Measurements from ENCODE around the gene TLNRD1. TPM values are rescaled to one million over a fixed set of nuclear protein-coding genes. Genes with fewer than 3 reads are reported as not detected.

TLNRD1 gene
- total and polyA plus RNA-seq, 12 donors, result 4.3 to 19.4 (median 6.3) TPM

- peaks cover 0 to 8% (median 0%) of the 10 kb centered on the region in 11 donors for H3K9me3 ChIP-seq
- TF ChIP-seq, protein P1, sequence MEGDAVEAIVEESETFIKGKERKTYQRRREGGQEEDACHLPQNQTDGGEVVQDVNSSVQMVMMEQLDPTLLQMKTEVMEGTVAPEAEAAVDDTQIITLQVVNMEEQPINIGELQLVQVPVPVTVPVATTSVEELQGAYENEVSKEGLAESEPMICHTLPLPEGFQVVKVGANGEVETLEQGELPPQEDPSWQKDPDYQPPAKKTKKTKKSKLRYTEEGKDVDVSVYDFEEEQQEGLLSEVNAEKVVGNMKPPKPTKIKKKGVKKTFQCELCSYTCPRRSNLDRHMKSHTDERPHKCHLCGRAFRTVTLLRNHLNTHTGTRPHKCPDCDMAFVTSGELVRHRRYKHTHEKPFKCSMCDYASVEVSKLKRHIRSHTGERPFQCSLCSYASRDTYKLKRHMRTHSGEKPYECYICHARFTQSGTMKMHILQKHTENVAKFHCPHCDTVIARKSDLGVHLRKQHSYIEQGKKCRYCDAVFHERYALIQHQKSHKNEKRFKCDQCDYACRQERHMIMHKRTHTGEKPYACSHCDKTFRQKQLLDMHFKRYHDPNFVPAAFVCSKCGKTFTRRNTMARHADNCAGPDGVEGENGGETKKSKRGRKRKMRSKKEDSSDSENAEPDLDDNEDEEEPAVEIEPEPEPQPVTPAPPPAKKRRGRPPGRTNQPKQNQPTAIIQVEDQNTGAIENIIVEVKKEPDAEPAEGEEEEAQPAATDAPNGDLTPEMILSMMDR (IDR thresholded peaks at IDR 0.05), result no peak
- intact Hi-C loops (cut with DNase I), result no loop called here
- no peak overlapping the region for H3K27ac ChIP-seq
- no peak for DNase-seq
- H3K4me3 ChIP-seq, result no peak overlapping the region
- peaks cover 0 to 8% (median 0%) of the 10 kb centered on the region in 9 donors for H3K4me1 ChIP-seq
- ATAC-seq, result no peak
- no peaks in the 10 kb centered on the region for H3K27me3 ChIP-seq
- 75 to 79% methylated on average over 4 of the region's 4 CpGs for WGBS, 2 donors
- no peaks in the 10 kb centered on the region for H3K36me3 ChIP-seq
Observed at GRCh38 chr15:81050805-81051204, 50.1 kb downstream of the TLNRD1 start.

DNA sequence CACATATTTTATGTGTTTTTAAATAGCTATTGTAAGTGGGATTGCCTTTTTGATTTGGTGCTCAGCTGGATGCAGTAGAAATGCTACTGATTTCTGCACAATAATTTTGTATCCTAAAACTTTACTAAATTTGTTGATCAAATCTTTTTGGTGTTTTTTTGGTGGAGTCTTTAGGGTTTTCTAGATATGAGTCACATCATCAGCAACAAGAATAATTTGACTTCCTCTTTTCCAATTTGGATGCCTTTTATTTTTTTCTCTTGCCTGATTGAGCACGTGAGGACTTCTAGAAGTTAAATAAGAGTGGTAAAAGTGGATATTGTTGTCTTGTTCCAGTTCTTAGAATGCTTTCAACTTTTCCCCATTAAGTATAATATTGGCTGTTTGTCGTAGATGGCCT lies 51.3 kb downstream of the TLNRD1 start:
- intact Hi-C loops (cut with DNase I), result no loop called here
- no peaks in the 10 kb centered on the region for H3K9me3 ChIP-seq

DNA sequence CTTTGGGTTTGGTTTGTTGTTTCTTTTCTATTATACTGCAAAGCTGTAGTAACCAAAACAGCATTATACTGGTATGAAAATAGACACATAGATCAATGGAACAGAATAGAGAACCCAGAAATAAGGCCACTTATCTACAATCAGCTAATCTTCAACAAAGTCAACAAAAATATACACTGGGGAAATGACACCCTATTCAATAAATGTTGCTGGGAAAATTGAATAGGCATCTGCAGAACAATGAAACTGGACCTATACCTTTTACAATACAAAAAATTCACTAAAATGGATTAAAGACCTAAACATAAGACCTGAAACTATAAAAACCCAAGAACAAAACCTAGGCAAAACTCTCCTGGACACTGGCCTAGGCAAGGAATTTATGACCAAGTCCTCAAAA lies 52.9 kb downstream of the TLNRD1 start:
- ATAC-seq (no peak), DNase-seq (no peak)
- TF ChIP-seq, protein P1 (IDR thresholded peaks at IDR 0.05), result no peak
- H3K27me3 ChIP-seq, result no peaks in the 10 kb centered on the region
- intact Hi-C loops (cut with DNase I), result no loop called here
- peaks cover 0 to 19% (median 0%) of the 10 kb centered on the region in 9 donors for H3K4me1 ChIP-seq
- H3K9me3 ChIP-seq, result peaks cover 0 to 13% (median 6%) of the 10 kb centered on the region in 11 donors
- H3K27ac ChIP-seq, result no peak overlapping the region
- H3K36me3 ChIP-seq, result no peaks in the 10 kb centered on the region
- no peak overlapping the region for H3K4me3 ChIP-seq

More for the DNA sequence above, 51.3 kb downstream of the TLNRD1 start:
- ATAC-seq (no peak), DNase-seq (no peak)
- H3K27ac ChIP-seq, result no peak overlapping the region
- H3K4me3 ChIP-seq, result no peak overlapping the region
- H3K27me3 ChIP-seq, result no peaks in the 10 kb centered on the region
- H3K36me3 ChIP-seq, result no peaks in the 10 kb centered on the region
- TF ChIP-seq, protein P1 (IDR thresholded peaks at IDR 0.05), result no peak
- peaks cover 0 to 19% (median 0%) of the 10 kb centered on the region in 9 donors for H3K4me1 ChIP-seq
- WGBS, 2 donors, result 83 to 86% methylated on average over 2 of the region's 2 CpGs

- Histone ChIP-seq H3K4me3 (no peak overlapping the region), H3K9me3 (peaks cover 0 to 13% (median 6%) of the 10 kb centered on the region in 11 donors), H3K4me1 (peaks cover 0 to 19% (median 0%) of the 10 kb centered on the region in 9 donors), H3K27me3 (no peaks in the 10 kb centered on the region), H3K36me3 (no peaks in the 10 kb centered on the region), H3K27ac (no peak overlapping the region)
- ATAC-seq (no peak), DNase-seq (no peak)
- intact Hi-C loops (cut with DNase I), result no loop called here
- WGBS, 2 donors, result 82 to 87% methylated on average over 2 of the region's 2 CpGs
- TF ChIP-seq, protein P1 (IDR thresholded peaks at IDR 0.05), result no peak
Observed at GRCh38 chr15:81054236-81054635, 53.5 kb downstream of the TLNRD1 start.

Small RNA genes lying within 50 kb of the gene (microRNA-seq; reads per million reads assigned to microRNA genes)
- gene MIR4514, result 0 reads per million in 2 donors

Other genes with a start within 250 kb of the TLNRD1 start
- 1 to 10 TPM in 2 of 10 donors, under 1 TPM in 7, not detected in 1; 0.04 to 1.9 (median 0.34) TPM for gene CEMIP, start 221.6 kb upstream of the TLNRD1 start, total RNA-seq
- gene CEMIP, start 221.6 kb upstream of the TLNRD1 start, polyA plus RNA-seq, result under 1 TPM; 0.01 to 0.07 TPM
- 10 to 100 TPM; 11.1 to 17.6 (median 15.2) TPM for gene MESD, start 11.1 kb upstream of the TLNRD1 start, total RNA-seq
- 10 to 100 TPM; 13.4 TPM for gene MESD, start 11.1 kb upstream of the TLNRD1 start, polyA plus RNA-seq
- 1 to 10 TPM in 3 of 10 donors, under 1 TPM in 7; 0.28 to 1.2 (median 0.83) TPM for gene CFAP161, start 133.3 kb downstream of the TLNRD1 start, total RNA-seq
- gene CFAP161, start 133.3 kb downstream of the TLNRD1 start, polyA plus RNA-seq, result under 1 TPM; 0.32 to 0.95 TPM
- 10 to 100 TPM in 1 of 10 donors, 1 to 10 TPM in 9; 3.3 to 13.1 (median 4.1) TPM for gene IL16, start 196.0 kb downstream of the TLNRD1 start, total RNA-seq
- gene IL16, start 196.0 kb downstream of the TLNRD1 start, polyA plus RNA-seq, result 1 to 10 TPM; 4.3 to 4.9 TPM